Glomerular endothelial cell (primary cell): ENCODE results near the gene LASP1. TPM values are rescaled to one million over a fixed set of nuclear protein-coding genes. Genes with fewer than 3 reads are reported as not detected.
"Not testable (repeated sequence)": the region's sequence is repeated elsewhere in the genome, so short reads cannot be mapped to it uniquely, and the experiment has no call there.

Source experiments
- DNase-seq: peaks from one replicate; pipeline ENCODE4 v3.0.0-alpha.2; 2011; ENCODE audit warnings: low read depth, low spot score; ENCODE audit errors: extremely low read depth
- total RNA-seq: library from RNA; depleted of rRNA; stranded (reverse); fragments of >200 nt; gene quantifications from 2 replicates; pipeline ENCODE4 v1.2.3, GENCODE V29; 2015

The LASP1 gene
- total RNA-seq, 1 donor from 2014 or later, result 399 TPM

- no peak for DNase-seq
Measured at GRCh38 chr17:38922538-38923297, 52.9 kb downstream of the LASP1 start.

GRCh38 chr17:38925263-38925995, 55.6 kb downstream of the LASP1 start, which contains the start of gene LASP1NB:
Gene LASP1NB, plus strand, starts transcription at chr17:38925614.
- DNase-seq, result no peak

DNA sequence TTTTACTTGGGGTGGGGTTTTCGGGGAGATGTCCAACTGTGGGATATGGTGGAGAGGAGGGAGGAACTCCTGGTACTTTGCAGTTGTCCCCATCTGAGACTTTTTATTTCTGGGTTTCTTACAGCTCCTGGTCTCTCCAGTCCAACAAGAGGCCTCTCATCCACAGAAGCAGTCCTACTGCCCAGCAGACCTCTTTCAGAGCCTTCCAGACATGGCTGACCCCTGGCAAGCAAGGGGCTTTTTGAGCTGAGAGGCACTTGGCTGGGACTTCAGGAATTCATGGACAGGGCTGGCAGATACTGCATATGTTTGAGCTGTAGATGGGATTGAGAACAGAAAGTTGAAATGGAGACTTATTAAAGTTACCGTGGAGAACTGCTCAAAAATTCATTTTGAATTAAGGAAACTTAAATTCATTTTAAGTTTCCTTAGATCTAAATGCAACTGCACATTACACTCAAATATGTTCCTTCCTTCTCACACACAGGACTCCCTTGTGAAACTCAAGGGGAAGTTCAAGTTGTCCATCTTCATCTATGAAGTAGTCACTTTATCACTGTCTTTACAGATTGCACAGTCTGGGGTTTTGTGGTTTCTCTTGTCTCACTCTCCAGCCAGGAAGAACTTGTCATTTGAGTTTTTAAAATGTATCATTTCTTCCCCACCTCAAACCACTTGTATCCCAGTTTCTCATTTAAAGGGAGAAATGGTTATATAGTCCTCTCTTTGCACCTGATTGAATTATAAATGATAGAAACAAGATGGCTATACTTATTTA, 56.6 kb downstream of the LASP1 start:
- DNase-seq, result no peak

DNA sequence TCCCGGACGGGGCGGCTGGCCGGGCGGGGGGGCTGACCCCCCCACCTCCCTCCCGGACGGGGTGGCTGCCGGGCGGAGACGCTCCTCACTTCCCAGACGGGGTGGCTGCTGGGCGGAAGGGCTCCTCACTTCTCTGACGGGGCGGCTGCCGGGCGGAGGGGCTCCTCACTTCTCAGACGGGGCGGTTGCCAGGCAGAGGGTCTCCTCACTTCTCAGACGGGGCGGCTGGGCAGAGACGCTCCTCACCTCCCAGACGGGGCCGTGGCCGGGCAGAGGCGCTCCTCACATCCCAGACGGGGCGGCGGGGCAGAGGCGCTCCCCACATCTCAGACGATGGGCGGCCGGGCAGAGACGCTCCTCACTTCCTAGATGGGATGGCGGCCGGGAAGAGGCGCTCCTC, 60.9 kb downstream of the LASP1 start:
- DNase-seq, result not testable (repeated sequence)

DNA sequence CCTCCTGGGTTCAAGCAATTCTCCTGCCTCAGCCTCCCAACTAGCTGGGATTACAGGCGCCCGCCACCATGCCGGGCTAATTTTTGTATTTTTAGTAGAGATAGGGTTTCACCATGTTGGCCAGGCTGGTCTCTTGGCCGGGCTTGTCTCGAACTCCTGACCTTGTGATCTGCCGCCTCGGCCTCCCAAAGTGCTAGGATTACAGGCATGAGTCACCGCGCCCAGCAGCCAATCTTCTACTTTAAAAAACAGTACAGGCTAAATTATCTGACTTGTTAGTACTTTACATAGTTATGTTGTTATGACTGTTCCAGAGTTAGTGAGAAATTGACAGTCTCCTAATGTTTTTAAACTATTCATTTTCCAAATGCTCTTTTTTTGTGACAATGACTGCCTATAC, 64.1 kb downstream of the LASP1 start:
- DNase-seq, result not testable (repeated sequence)

- no peak for DNase-seq
Measured at GRCh38 chr17:38939987-38940386, 70.1 kb downstream of the LASP1 start.

- no peak for DNase-seq
Measured at GRCh38 chr17:38940404-38940803, 70.5 kb downstream of the LASP1 start.

DNA sequence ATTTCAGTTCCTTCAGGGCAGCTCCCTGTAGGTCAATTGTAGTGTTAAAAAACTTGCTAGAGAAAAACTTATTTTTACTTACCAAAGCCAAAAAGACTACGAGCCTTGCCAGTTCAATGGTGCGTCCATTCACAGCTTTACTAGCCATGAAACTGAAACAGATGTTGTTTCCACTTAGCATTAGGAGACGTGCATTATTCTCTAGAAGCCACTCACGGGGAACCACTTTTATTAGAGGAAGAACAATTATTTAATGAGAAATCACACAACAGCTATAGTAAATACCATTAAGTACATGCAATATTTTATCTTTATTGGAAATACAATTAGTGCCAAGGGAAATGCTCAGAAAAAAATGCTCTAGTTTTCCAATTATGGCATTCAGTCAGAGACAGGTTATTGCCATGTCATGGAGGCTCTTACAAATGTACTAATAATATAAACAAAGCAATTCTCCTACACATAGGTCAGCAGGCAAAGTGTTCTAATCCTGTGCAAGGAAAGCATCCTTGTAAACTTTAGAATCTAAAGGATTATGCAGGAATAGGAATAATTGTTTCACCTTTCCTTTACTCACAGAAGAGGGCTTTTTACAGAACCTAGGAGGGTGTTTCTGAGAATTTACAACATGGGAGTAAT, 73.0 kb downstream of the LASP1 start:
- DNase-seq, result no peak

- no peak for DNase-seq
Measured at GRCh38 chr17:38943607-38944006, 73.7 kb downstream of the LASP1 start.

DNA sequence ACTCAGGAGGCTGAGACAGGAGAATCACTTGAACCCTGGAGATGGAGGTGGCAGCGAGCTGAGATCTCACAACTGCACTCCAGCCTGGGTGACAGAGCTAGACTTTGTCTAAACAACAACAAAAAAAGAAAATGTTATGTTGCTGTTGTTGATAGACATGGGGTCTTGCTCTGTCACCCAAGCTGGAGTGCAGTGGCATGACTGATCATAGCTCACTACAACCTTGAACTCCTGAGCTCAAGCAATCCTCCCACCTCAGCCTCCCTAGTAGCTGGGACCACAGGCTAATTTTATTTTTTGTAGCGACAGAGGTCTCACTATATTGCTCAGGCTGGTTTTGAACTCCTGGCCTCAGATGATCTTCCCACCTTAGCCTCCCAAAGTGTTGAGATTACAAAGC, 77.3 kb downstream of the LASP1 start:
- no peak for DNase-seq

GRCh38 chr17:38953800-38954199, 83.9 kb downstream of the LASP1 start:
- not testable (repeated sequence) for DNase-seq

DNA sequence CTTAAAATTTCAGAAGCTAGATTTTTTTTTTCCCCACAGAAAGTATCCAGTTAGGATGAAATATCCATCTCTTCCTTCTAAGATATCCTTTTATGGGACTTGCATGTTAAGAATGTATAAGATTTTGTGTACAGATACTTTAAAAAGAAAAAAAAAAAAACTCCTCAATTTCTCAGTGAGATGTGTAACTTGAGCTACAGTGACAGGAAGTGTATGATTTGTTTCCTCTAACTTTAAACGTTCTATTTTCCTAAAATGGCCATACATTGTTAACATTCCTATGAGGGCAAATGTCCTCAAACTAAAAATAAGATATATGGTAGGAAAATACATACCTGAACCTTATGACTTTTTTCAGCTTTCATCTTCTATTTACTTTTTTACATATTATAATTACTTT, 88.5 kb downstream of the LASP1 start:
- DNase-seq, result no peak

- DNase-seq, result no peak
Measured at GRCh38 chr17:38958756-38959155, 88.9 kb downstream of the LASP1 start.

GRCh38 chr17:38959508-38959907, 89.7 kb downstream of the LASP1 start:
- DNase-seq, result no peak

GRCh38 chr17:38960402-38960801, 90.5 kb downstream of the LASP1 start:
- DNase-seq, result no peak

DNA sequence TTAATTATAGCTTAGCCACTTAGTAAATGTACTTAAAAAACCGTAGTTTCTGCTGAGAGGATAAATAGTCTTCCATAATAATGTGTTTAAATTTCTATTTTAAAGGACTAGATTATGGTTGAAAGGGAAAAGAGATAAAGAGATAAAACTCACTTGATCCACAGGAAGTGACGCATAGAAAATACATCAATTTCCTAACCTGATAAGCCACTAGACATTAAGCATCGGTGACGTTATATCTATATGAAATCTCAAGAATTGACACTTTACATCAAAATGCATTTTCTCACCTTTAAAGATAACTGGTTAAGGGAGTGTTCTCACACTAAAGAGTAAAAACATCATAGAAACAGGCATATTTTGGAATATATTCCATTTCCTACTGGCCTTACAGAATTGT, 91.6 kb downstream of the LASP1 start:
- no peak for DNase-seq

DNA sequence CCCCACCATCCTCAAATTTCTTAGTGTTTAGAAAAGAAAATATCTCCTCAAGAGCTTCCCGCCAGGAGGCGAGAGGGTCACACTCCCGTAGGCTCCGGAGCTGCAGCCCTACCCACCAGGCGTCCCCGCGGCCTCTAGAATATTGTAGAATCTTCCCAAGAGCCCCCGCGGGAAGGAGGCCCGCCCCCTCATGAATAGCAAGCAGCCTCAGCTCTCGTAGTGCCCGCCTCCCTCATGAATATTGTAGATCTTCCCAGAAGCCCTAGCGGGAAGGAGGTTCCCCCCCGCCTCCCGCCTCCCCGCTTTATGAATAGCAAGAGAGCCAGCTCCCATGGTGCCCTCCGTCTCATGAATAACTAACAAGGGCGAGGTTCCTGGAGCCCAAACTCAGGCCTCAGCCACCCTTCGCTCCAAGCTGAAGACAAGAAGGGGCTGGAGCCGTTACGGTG, 97.5 kb downstream of the LASP1 start, which contains the start of gene FBXO47:
Gene FBXO47 (minus strand): TSS at position 114 of the 449 bp plus-strand sequence. CDS start 4,378 bp downstream, outside the sequence.
- no peak for DNase-seq

- no peak for DNase-seq
Measured at GRCh38 chr17:38969281-38969680, 99.4 kb downstream of the LASP1 start.

- DNase-seq, result no peak
Measured at GRCh38 chr17:38970128-38970527, 100.3 kb downstream of the LASP1 start.

GRCh38 chr17:38970804-38971203, 100.9 kb downstream of the LASP1 start:
- DNase-seq, result no peak
